ENCODE results near the gene SASS6. TPM values are rescaled to one million over a fixed set of nuclear protein-coding genes. Genes with fewer than 3 reads are reported as not detected.

Gene SASS6
- total RNA-seq, 2 donors from 2014 or later, result 1.6 to 2.1 TPM

GRCh38 chr1:100147875-100148274, 15.1 kb upstream of the SASS6 start:
- WGBS, 2 donors, result 87 to 89% methylated on average over 4 of the region's 4 CpGs
- no peaks in the 10 kb centered on the region for H3K9me3 ChIP-seq
- H3K4me1 ChIP-seq, result no peaks in the 10 kb centered on the region
- TF ChIP-seq CTCF (IDR thresholded peaks at IDR 0.05) (no peak), POLR2A (IDR thresholded peaks at IDR 0.05) (no peak)
- no peak for DNase-seq
- peaks cover 6 to 33% of the 10 kb centered on the region in 2 donors for H3K36me3 ChIP-seq (replicated peaks in 1 of 2; ENCODE audit: insufficient read depth in 1 of 2, low read depth in 2 of 2)
- ATAC-seq, result no peak
- no peak overlapping the region for H3K27ac ChIP-seq
- H3K4me3 ChIP-seq, result no peak overlapping the region
- no peaks in the 10 kb centered on the region for H3K27me3 ChIP-seq
- intact Hi-C loops (cut with DNase I), result no loop called here

- DNase-seq (no peak), ATAC-seq (no peak)
- Histone ChIP-seq H3K4me3 (no peak overlapping the region), H3K27me3 (no peaks in the 10 kb centered on the region), H3K4me1 (no peaks in the 10 kb centered on the region), H3K27ac (no peak overlapping the region), H3K36me3 (replicated peaks in 1 of 2; ENCODE audit: insufficient read depth in 1 of 2, low read depth in 2 of 2) (peaks cover 6 to 36% of the 10 kb centered on the region in 2 donors), H3K9me3 (no peaks in the 10 kb centered on the region)
- intact Hi-C loops (cut with DNase I), result no loop called here
- 92 to 94% methylated on average over 1 of the region's 1 CpG for WGBS, 2 donors
- no peak for TF ChIP-seq CTCF (IDR thresholded peaks at IDR 0.05)
- no peak for TF ChIP-seq POLR2A (IDR thresholded peaks at IDR 0.05)
These were observed 14.2 kb upstream of the SASS6 start for GRCh38 chr1:100146958-100147357.

- DNase-seq (no peak), ATAC-seq (no peak)
- H3K4me3 ChIP-seq, result no peak overlapping the region
- intact Hi-C loops (cut with DNase I), result no loop called here
- no peak overlapping the region for H3K27ac ChIP-seq
- no peaks in the 10 kb centered on the region for H3K9me3 ChIP-seq
- 90% methylated on average over 3 of the region's 3 CpGs for WGBS, 2 donors
- TF ChIP-seq CTCF (IDR thresholded peaks at IDR 0.05) (no peak), POLR2A (IDR thresholded peaks at IDR 0.05) (no peak)
- H3K36me3 ChIP-seq (replicated peaks in 1 of 2; ENCODE audit: insufficient read depth in 1 of 2, low read depth in 2 of 2), result peaks cover 19 to 47% of the 10 kb centered on the region in 2 donors
- H3K4me1 ChIP-seq, result no peaks in the 10 kb centered on the region
- H3K27me3 ChIP-seq, result no peaks in the 10 kb centered on the region
These were observed 12.4 kb upstream of the SASS6 start for GRCh38 chr1:100145116-100145515.

GRCh38 chr1:100142343-100142742, 9.6 kb upstream of the SASS6 start:
- H3K9me3 ChIP-seq, result no peaks in the 10 kb centered on the region
- H3K36me3 ChIP-seq (replicated peaks in 1 of 2; ENCODE audit: insufficient read depth in 1 of 2, low read depth in 2 of 2), result peaks cover 22 to 63% of the 10 kb centered on the region in 2 donors
- ATAC-seq (no peak), DNase-seq (no peak)
- H3K27ac ChIP-seq, result no peak overlapping the region
- TF ChIP-seq CTCF (IDR thresholded peaks at IDR 0.05) (no peak), POLR2A (IDR thresholded peaks at IDR 0.05) (no peak)
- intact Hi-C loops (cut with DNase I), result no loop called here
- 52 to 57% methylated on average over 3 of the region's 3 CpGs for WGBS, 2 donors
- no peaks in the 10 kb centered on the region for H3K27me3 ChIP-seq
- H3K4me1 ChIP-seq, result no peaks in the 10 kb centered on the region
- no peak overlapping the region for H3K4me3 ChIP-seq

- no peak for TF ChIP-seq POLR2A (IDR thresholded peaks at IDR 0.05)
- TF ChIP-seq CTCF (IDR thresholded peaks at IDR 0.05), result no peak
- Histone ChIP-seq H3K27me3 (no peaks in the 10 kb centered on the region), H3K4me1 (no peaks in the 10 kb centered on the region), H3K9me3 (no peaks in the 10 kb centered on the region), H3K4me3 (no peak overlapping the region), H3K27ac (no peak overlapping the region), H3K36me3 (replicated peaks in 1 of 2; ENCODE audit: insufficient read depth in 1 of 2, low read depth in 2 of 2) (peaks cover 22 to 61% of the 10 kb centered on the region in 2 donors)
- WGBS, 2 donors, result 75 to 80% methylated on average over 4 of the region's 4 CpGs
- DNase-seq (no peak), ATAC-seq (no peak)
- intact Hi-C loops (cut with DNase I), result no loop called here
These were observed 8.5 kb upstream of the SASS6 start for GRCh38 chr1:100141192-100141591.
